Activated T-cell treated with anti-CD3 and anti-CD28 coated beads for 24 hours (primary cell): ENCODE results near the gene PAX2.

Experiments
- DNase-seq: peaks from one replicate; pipeline ENCODE4 v3.0.0-alpha.2; 2020; ENCODE audit warnings: low read depth

PAX2 gene

GRCh38 chr10:100791369-100792058 is 46.1 kb downstream of the PAX2 start:
- DNase-seq: no peak

GRCh38 chr10:100792574-100792973 is 47.2 kb downstream of the PAX2 start:
- DNase-seq: no peak

- DNase-seq: no peak
These were observed 47.7 kb downstream of the PAX2 start for GRCh38 chr10:100793055-100793454.

GRCh38 chr10:100799881-100800280 is 54.5 kb downstream of the PAX2 start:
- DNase-seq: no peak

- DNase-seq: no peak
These were observed 55.5 kb downstream of the PAX2 start for GRCh38 chr10:100800931-100801330.

- DNase-seq: no peak
These were observed 56.8 kb downstream of the PAX2 start for GRCh38 chr10:100802196-100802595.

- no peak for DNase-seq
These were observed 57.2 kb downstream of the PAX2 start for GRCh38 chr10:100802607-100803006.

GRCh38 chr10:100803492-100803891 is 58.1 kb downstream of the PAX2 start:
- DNase-seq: no peak

GRCh38 chr10:100803908-100804307 is 58.5 kb downstream of the PAX2 start:
- no peak for DNase-seq

- no peak for DNase-seq
These were observed 60.4 kb downstream of the PAX2 start for GRCh38 chr10:100805543-100806355.

GRCh38 chr10:100806356-100806645 is 60.9 kb downstream of the PAX2 start:
- DNase-seq: no peak

- DNase-seq: no peak
These were observed 62.0 kb downstream of the PAX2 start for GRCh38 chr10:100807241-100807951.

GRCh38 chr10:100808876-100809275 is 63.5 kb downstream of the PAX2 start:
- DNase-seq: no peak

GRCh38 chr10:100810091-100810834 is 64.9 kb downstream of the PAX2 start:
- no peak for DNase-seq

- DNase-seq: no peak
These were observed 65.4 kb downstream of the PAX2 start for GRCh38 chr10:100810835-100811116.

- no peak for DNase-seq
These were observed 65.9 kb downstream of the PAX2 start for GRCh38 chr10:100811261-100811660.

GRCh38 chr10:100811752-100812750 is 66.7 kb downstream of the PAX2 start:
- DNase-seq: no peak

GRCh38 chr10:100812978-100813377 is 67.6 kb downstream of the PAX2 start:
- DNase-seq: no peak

- no peak for DNase-seq
These were observed 69.5 kb downstream of the PAX2 start for GRCh38 chr10:100814751-100815474.

- DNase-seq: no peak
These were observed 71.3 kb downstream of the PAX2 start for GRCh38 chr10:100816671-100817070.
